Stomach (tissue), 4 donors: ENCODE measurements around the gene PDGFD.

Experiments
- EP300 ChIP-seq: sonication (generic); formaldehyde crosslinking; IDR thresholded peaks from one replicate; pipeline ENCODE4 v1.6.1; 2017; ENCODE audit warnings: antibody characterized with exemption
- POLR2A ChIP-seq, 4 donors: fragments of 450-650 bp; IDR thresholded peaks; one replicate each; pipeline ENCODE4 v1.6.1; 2016; ENCODE audit warnings: antibody characterized with exemption in 4 of 4, control low read depth in 2 of 4, mild to moderate bottlenecking in 1 of 4, moderate library complexity in 1 of 4
- POLR2AphosphoS5 ChIP-seq, 3 donors: sonication (generic); formaldehyde crosslinking; IDR thresholded peaks; one replicate each; pipeline ENCODE4 v1.6.1; 2016; ENCODE audit warnings: antibody characterized with exemption in 3 of 3
- TF ChIP-seq, protein P1 (sequence below), 7 experiments: fragments of 450-650 bp in 4 of 7; fragments of 200-600 bp in 3 of 7; sonication (generic) in 3 of 7; IDR thresholded peaks; one replicate each; pipeline ENCODE4 v1.5.1; 2016 to 2019; ENCODE audit warnings: antibody characterized with exemption in 7 of 7, control low read depth in 2 of 7, mild to moderate bottlenecking in 1 of 7

DNA sequence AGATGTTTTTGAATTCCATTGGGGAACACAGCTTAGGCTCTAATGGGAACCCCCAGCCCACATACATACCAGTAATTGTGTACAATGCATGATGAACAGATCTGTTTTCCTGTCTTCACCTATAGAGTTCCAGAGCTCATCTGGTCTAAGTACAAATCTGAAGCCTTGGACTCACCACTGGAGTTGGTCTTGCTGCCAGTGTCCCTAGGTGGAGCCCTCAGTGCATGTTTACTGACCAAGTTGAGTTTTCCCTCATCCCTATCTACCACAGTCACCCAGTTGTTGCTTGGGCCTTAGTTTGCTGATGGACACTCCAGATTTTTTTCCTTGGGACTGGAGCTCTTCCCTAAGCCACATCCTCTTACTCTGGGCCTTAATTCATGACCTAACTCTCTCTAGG, 286.7 kb downstream of the PDGFD start:
- no peak for TF ChIP-seq POLR2A (IDR thresholded peaks at IDR 0.05)
- TF ChIP-seq, protein P1, sequence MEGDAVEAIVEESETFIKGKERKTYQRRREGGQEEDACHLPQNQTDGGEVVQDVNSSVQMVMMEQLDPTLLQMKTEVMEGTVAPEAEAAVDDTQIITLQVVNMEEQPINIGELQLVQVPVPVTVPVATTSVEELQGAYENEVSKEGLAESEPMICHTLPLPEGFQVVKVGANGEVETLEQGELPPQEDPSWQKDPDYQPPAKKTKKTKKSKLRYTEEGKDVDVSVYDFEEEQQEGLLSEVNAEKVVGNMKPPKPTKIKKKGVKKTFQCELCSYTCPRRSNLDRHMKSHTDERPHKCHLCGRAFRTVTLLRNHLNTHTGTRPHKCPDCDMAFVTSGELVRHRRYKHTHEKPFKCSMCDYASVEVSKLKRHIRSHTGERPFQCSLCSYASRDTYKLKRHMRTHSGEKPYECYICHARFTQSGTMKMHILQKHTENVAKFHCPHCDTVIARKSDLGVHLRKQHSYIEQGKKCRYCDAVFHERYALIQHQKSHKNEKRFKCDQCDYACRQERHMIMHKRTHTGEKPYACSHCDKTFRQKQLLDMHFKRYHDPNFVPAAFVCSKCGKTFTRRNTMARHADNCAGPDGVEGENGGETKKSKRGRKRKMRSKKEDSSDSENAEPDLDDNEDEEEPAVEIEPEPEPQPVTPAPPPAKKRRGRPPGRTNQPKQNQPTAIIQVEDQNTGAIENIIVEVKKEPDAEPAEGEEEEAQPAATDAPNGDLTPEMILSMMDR (IDR thresholded peaks at IDR 0.05): no peak
- no peak for TF ChIP-seq EP300
- TF ChIP-seq POLR2AphosphoS5 (IDR thresholded peaks at IDR 0.05): no peak
